Neutrophil (primary cell): ENCODE measurements around the gene FAM241B.

Experiments used
- H3K27ac ChIP-seq: fragments of 200-600 bp; sonication (generic); 2 replicates; pipeline ENCODE4 v1.5.1; 2016; ENCODE audit warnings: mild to moderate bottlenecking, moderate library complexity
- H3K27me3 ChIP-seq: fragments of 200-600 bp; sonication (generic); 2 replicates; pipeline ENCODE4 v1.6.0; 2016; ENCODE audit warnings: mild to moderate bottlenecking
- H3K36me3 ChIP-seq: fragments of 200-600 bp; sonication (generic); 2 replicates; pipeline ENCODE4 v1.5.1; 2017
- H3K4me1 ChIP-seq, 2 experiments: fragments of 200-600 bp in 1 of 2; sonication (generic) in 1 of 2; 1 replicate in 1 of 2; 2 replicates in 1 of 2; pipeline versions ENCODE4 v1.5.1 to v1.6.1; 2013 to 2016; ENCODE audit warnings: low read depth in 1 of 2, low read length in 1 of 2, mild to moderate bottlenecking in 1 of 2, moderate library complexity in 1 of 2; ENCODE audit not compliant: control insufficient read depth in 1 of 2, insufficient read depth in 1 of 2
- H3K4me3 ChIP-seq, 2 experiments: fragments of 200-600 bp in 1 of 2; sonication (generic) in 1 of 2; 1 replicate in 1 of 2; 2 replicates in 1 of 2; pipeline ENCODE4 v1.5.1; 2013 to 2016; ENCODE audit warnings: low read depth in 1 of 2, low read length in 1 of 2, mild to moderate bottlenecking in 1 of 2, moderate library complexity in 1 of 2
- H3K9me3 ChIP-seq: fragments of 200-600 bp; sonication (generic); 2 replicates; pipeline ENCODE4 v1.5.1; 2016
- TF ChIP-seq, protein P1 (sequence below): fragments of 200-600 bp; sonication (generic); IDR thresholded peaks from 2 replicates; pipeline ENCODE4 v1.5.1; 2016; ENCODE audit warnings: antibody characterized with exemption

Gene FAM241B

DNA sequence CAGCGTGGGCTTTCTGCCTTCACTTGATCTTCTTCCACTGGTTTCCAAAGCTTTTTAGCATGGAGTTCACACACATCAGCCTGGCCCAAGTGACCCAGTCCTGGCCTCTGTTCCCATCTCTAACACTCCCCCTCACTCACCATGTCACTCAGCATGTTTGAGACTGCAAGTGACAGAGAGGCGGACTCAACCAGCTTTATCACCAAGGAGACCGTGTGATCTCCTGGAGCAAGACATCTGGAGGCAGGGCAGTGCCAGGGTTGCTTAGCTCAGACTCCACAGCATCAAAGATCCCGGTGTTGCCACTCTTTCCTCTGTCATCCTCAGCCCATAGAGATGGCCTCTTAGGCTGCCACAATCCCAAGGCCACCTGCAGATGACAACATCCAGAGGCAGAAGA, 39.4 kb downstream of the FAM241B start:
- H3K36me3 ChIP-seq: no peaks in the 10 kb centered on the region
- H3K27ac ChIP-seq: no peak overlapping the region
- H3K4me1 ChIP-seq: no peaks in the 10 kb centered on the region
- no peak overlapping the region for H3K4me3 ChIP-seq
- peaks cover 32% of the 10 kb centered on the region for H3K27me3 ChIP-seq
- TF ChIP-seq, protein P1, sequence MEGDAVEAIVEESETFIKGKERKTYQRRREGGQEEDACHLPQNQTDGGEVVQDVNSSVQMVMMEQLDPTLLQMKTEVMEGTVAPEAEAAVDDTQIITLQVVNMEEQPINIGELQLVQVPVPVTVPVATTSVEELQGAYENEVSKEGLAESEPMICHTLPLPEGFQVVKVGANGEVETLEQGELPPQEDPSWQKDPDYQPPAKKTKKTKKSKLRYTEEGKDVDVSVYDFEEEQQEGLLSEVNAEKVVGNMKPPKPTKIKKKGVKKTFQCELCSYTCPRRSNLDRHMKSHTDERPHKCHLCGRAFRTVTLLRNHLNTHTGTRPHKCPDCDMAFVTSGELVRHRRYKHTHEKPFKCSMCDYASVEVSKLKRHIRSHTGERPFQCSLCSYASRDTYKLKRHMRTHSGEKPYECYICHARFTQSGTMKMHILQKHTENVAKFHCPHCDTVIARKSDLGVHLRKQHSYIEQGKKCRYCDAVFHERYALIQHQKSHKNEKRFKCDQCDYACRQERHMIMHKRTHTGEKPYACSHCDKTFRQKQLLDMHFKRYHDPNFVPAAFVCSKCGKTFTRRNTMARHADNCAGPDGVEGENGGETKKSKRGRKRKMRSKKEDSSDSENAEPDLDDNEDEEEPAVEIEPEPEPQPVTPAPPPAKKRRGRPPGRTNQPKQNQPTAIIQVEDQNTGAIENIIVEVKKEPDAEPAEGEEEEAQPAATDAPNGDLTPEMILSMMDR: no peak
- no peaks in the 10 kb centered on the region for H3K9me3 ChIP-seq

- peaks cover 61% of the 10 kb centered on the region for H3K27me3 ChIP-seq
- H3K9me3 ChIP-seq: no peaks in the 10 kb centered on the region
- H3K4me3 ChIP-seq: no peak overlapping the region
- TF ChIP-seq, protein P1: no peak
- H3K27ac ChIP-seq: no peak overlapping the region
- H3K4me1 ChIP-seq: no peaks in the 10 kb centered on the region
- H3K36me3 ChIP-seq: no peaks in the 10 kb centered on the region
These were observed 43.5 kb downstream of the FAM241B start for GRCh38 chr10:69673521-69673920.

DNA sequence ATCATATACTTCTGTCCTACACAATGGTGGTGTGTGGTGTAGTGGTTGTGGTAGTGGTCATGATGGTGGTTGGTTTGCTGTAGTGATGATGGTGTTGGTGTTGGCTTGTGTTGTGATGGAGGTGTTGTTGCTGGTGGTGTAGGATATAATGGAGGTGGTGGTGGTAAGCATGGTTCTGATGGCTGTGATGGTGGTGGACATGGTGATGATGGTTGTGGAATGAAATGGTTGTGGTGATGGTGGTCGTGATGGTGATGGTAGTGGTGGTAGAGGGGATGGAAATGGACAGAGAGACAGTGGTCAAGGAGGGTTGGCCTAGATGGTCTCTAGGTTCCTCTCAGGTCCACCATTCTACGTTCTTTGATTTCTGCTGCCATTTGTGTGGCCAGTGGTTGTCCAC, 44.7 kb downstream of the FAM241B start:
- peaks cover 69% of the 10 kb centered on the region for H3K27me3 ChIP-seq
- no peak overlapping the region for H3K4me3 ChIP-seq
- no peaks in the 10 kb centered on the region for H3K36me3 ChIP-seq
- TF ChIP-seq, protein P1: no peak
- H3K27ac ChIP-seq: no peak overlapping the region
- no peaks in the 10 kb centered on the region for H3K4me1 ChIP-seq
- H3K9me3 ChIP-seq: no peaks in the 10 kb centered on the region

DNA sequence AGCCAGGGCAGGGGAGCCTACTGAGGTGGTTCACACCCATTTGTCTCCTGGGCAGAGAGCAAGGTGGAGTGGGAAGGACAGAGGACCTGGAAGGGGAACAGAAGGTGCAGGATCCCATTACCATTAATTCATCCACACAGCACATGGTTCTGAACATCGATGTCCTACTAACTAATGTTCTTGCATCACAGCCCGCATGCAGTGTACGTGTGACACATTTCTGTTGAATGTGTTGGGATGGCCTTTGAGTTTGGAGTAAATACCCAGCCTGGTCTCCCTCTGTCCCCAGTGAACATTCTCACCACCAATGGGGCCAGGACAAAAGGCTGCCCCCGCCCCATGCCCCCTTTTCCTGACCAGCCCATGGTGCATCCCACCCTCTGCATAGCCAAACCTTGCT, 46.3 kb downstream of the FAM241B start:
- Histone ChIP-seq H3K4me3 (no peak overlapping the region), H3K9me3 (no peaks in the 10 kb centered on the region), H3K4me1 (no peaks in the 10 kb centered on the region), H3K27me3 (peaks cover 68% of the 10 kb centered on the region), H3K27ac (no peak overlapping the region), H3K36me3 (no peaks in the 10 kb centered on the region)
- TF ChIP-seq, protein P1: no peak

- H3K4me3 ChIP-seq: no peak overlapping the region
- TF ChIP-seq, protein P1: no peak
- no peaks in the 10 kb centered on the region for H3K4me1 ChIP-seq
- H3K36me3 ChIP-seq: no peaks in the 10 kb centered on the region
- H3K27ac ChIP-seq: no peak overlapping the region
- no peaks in the 10 kb centered on the region for H3K9me3 ChIP-seq
- H3K27me3 ChIP-seq: peaks cover 66% of the 10 kb centered on the region
These were observed 48.1 kb downstream of the FAM241B start for GRCh38 chr10:69677985-69678654.
